NT2/D1 (cell line): ENCODE measurements around the gene ST6GAL2.

ENCODE experiments used
- SUZ12 ChIP-seq: IDR thresholded peaks from 2 replicates; pipeline ENCODE4 v1.6.1; 2011; ENCODE audit not compliant: insufficient read length, insufficient read depth; ENCODE audit errors: extremely low read depth
- YY1 ChIP-seq: IDR thresholded peaks from 2 replicates; pipeline ENCODE4 v1.6.1; 2011; ENCODE audit not compliant: insufficient read length, insufficient read depth

GRCh38 chr2:106899786-106900530 is 14.0 kb upstream of the ST6GAL2 start:
- TF ChIP-seq YY1 (no peak), SUZ12 (no peak)
